ENCODE measurements around the gene NUCKS1. TPM values are rescaled to one million over a fixed set of nuclear protein-coding genes. Genes with fewer than 3 reads are reported as not detected.
A peak's percentile ranks its signal among the peaks of the same experiment; 100 is the strongest.

The NUCKS1 gene
- total and polyA plus RNA-seq, 9 donors: 79.4 to 335 (median 223) TPM

DNA sequence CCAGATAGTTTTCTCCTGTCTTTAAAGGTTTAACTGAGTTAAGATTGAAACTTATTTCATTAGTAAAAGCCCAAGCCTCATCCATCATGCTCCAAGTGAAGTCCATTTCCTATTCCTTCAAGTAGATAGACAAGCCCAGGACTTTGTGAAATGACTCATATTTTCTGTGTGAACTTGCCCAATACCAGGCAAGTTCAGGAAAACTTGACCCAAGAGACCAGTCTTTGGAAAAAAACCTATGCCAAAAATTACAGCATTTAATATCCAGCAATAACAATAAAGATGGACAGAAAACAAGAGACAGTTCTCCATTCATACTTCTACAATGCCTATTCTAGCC, 25.7 kb upstream of the NUCKS1 start:
- TF ChIP-seq POLR2A (IDR thresholded peaks at IDR 0.05) (no peak), EP300 (IDR thresholded peaks at IDR 0.05) (no peak)
- TF ChIP-seq, protein P1, sequence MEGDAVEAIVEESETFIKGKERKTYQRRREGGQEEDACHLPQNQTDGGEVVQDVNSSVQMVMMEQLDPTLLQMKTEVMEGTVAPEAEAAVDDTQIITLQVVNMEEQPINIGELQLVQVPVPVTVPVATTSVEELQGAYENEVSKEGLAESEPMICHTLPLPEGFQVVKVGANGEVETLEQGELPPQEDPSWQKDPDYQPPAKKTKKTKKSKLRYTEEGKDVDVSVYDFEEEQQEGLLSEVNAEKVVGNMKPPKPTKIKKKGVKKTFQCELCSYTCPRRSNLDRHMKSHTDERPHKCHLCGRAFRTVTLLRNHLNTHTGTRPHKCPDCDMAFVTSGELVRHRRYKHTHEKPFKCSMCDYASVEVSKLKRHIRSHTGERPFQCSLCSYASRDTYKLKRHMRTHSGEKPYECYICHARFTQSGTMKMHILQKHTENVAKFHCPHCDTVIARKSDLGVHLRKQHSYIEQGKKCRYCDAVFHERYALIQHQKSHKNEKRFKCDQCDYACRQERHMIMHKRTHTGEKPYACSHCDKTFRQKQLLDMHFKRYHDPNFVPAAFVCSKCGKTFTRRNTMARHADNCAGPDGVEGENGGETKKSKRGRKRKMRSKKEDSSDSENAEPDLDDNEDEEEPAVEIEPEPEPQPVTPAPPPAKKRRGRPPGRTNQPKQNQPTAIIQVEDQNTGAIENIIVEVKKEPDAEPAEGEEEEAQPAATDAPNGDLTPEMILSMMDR (IDR thresholded peaks at IDR 0.05): no peak
- H3K27me3 ChIP-seq: no peaks in the 10 kb centered on the region
- no peak overlapping the region for H3K27ac ChIP-seq
- H3K4me1 ChIP-seq (ENCODE audit: insufficient read depth): no peaks in the 10 kb centered on the region
- H3K9me3 ChIP-seq: no peaks in the 10 kb centered on the region
- DNase-seq: no peak
- H3K36me3 ChIP-seq: no peaks in the 10 kb centered on the region
- intact Hi-C loops (cut with DNase I): no loop called here
- H3K4me3 ChIP-seq: peak overlapping the region; percentile 92

DNA sequence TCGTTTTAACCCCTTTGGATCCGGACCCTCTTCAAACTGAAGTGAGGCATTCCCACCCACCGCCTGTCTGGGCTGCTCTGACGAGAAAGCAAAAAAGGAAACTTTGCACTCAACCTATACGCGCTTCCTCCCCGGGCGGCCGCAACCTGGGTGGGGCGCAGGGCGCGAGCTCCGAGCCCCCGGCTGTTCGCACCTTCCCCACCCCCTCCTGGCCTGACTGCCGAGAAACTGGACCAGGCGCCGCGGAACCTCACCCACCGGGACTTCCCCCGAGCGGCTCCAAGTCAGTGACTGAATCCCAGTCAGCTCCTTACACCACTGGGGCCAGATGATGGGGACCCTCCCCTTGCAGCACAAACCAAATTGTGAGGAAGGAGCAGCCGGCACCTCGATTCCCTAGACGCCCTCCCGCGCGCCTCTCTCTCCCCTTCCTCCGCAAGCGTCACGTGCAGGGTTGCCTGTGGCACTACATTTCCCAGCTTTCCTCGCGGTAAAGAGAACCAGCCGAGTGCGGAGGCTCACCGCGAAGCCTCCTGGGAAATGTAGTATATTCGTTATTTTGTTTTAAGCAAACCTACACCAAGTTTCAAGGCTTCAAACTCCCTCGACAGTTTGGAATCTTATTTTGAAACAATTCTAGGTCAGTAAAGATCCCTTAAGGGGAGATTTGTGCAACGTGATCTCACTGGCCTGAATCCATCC, 25.2 kb upstream of the NUCKS1 start, which contains the start of gene RAB29:
TSS of gene RAB29 (minus strand) at position 468 of the 702 bp plus-strand sequence. CDS start 526 bp downstream, outside the sequence.
- Histone ChIP-seq H3K27me3 (no peaks in the 10 kb centered on the region), H3K9me3 (no peaks in the 10 kb centered on the region), H3K27ac (no peak within 1 kb of the TSS), H3K4me1 (ENCODE audit: insufficient read depth) (no peaks in the 10 kb centered on the region), H3K4me3 (peak within 1 kb of the TSS; percentile 92), H3K36me3 (no peaks in the 10 kb centered on the region)
- 0 to 1% (median 1%) methylated on average over 35 to 40 of the region's 40 CpGs for WGBS, 3 donors
- DNase-seq: peak; percentile 76 to 82 (median 81)
- intact Hi-C loops (cut with DNase I): no loop called here
- no peak for TF ChIP-seq EP300 (IDR thresholded peaks at IDR 0.05)
- peak; percentile 29 for TF ChIP-seq POLR2A (IDR thresholded peaks at IDR 0.05)
- TF ChIP-seq, protein P1 (IDR thresholded peaks at IDR 0.05): no peak

DNA sequence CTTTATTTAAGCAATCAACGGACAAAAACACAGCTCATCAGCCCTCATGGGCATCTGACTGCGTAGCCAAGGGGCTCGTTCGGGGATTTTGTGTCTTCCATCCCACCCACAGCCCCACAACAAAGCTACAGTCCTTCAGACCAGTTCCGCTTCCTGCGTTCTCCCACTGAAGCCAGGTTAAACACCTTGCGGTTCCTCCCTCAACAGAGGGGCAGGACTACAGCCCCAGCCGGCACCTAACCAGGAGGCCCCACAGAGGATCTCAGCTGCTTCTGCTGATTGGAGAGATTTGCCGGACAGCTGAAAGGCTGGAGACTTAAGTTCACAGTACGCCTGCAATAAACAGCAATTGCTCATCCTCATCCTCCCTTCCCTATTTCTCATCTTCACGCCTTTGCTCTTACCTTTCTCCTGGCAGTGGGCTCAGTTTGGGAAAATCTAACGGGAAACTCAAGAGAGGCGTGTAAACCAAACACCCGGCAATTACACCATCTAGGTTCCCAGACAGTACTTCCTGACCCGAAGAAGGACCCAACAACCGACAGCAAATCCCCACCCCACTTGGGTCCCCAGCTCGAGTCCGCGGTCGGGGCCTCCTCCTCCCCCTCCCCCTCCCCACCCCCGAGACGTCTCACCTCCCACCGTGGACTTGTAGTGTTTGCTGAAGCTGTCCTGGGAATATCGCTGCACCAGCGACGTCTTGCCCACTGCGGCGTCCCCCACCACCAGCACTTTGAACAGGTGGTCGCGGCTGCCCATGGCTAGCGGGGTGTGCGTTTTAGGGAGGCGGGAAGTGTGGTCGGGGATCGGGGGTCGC, 24.4 kb upstream of the NUCKS1 start:
- intact Hi-C loops (cut with DNase I): no loop called here
- H3K4me3 ChIP-seq: peak overlapping the region; percentile 92
- H3K27me3 ChIP-seq: no peaks in the 10 kb centered on the region
- WGBS, 3 donors: 16 to 29% (median 19%) methylated on average over 26 to 36 of the region's 36 CpGs
- peaks cover 5% of the 10 kb centered on the region for H3K4me1 ChIP-seq (ENCODE audit: insufficient read depth)
- TF ChIP-seq, protein P1 (IDR thresholded peaks at IDR 0.05): no peak
- no peak for TF ChIP-seq EP300 (IDR thresholded peaks at IDR 0.05)
- TF ChIP-seq POLR2A (IDR thresholded peaks at IDR 0.05): no peak
- H3K9me3 ChIP-seq: no peaks in the 10 kb centered on the region
- no peak overlapping the region for H3K27ac ChIP-seq
- H3K36me3 ChIP-seq: no peaks in the 10 kb centered on the region
- DNase-seq: no peak

DNA sequence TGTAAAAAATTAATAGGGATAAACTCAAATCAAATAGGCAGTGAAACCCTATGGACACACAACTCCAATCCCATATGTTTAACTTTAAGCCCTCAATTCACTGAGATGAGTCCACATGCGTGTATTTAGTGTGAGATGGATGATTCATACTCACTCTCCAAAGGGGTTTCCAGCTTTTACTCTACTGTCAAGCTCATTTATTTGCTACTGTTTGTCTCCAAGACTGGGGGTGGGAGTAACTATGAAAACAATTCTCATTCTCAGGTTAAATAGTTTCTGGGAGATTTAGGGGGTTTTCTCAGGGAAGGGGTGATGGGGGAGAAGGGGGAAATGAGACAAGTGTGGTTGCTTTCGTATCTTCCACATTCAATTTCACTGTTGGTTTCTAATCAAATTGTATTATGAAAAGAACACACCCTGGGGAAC, 22.6 kb upstream of the NUCKS1 start:
- WGBS, 3 donors: 94 to 97% (median 96%) methylated on average over 2 of the region's 2 CpGs
- Histone ChIP-seq H3K27me3 (no peaks in the 10 kb centered on the region), H3K9me3 (no peaks in the 10 kb centered on the region), H3K4me3 (no peak overlapping the region), H3K4me1 (ENCODE audit: insufficient read depth) (peaks cover 6% of the 10 kb centered on the region), H3K27ac (no peak overlapping the region), H3K36me3 (no peaks in the 10 kb centered on the region)
- no peak for DNase-seq
- intact Hi-C loops (cut with DNase I): no loop called here
- no peak for TF ChIP-seq EP300 (IDR thresholded peaks at IDR 0.05)
- TF ChIP-seq, protein P1 (IDR thresholded peaks at IDR 0.05): no peak
- no peak for TF ChIP-seq POLR2A (IDR thresholded peaks at IDR 0.05)

All from ovary (tissue), 9 donors.